WTC11 (cell line): ENCODE results near the gene ZNF480.

Experiments
- CTCF ChIP-seq: fragments of 200-600 bp; IDR thresholded peaks from 2 replicates; pipeline ENCODE4 v1.8.0; 2022; ENCODE audit warnings: antibody characterized with exemption
- FOXJ3 ChIP-seq: sonication (generic); formaldehyde crosslinking; IDR thresholded peaks from 2 replicates; pipeline ENCODE4 v1.9.0; 2021; ENCODE audit warnings: missing genetic modification reagents, mild to moderate bottlenecking, borderline replicate concordance

- no peak for TF ChIP-seq CTCF
- no peak for TF ChIP-seq FOXJ3 (CRISPR knock-in tag)
Observed at GRCh38 chr19:52273301-52273700, 23.7 kb upstream of the ZNF480 start.
